ENCODE results near the gene SERGEF.

The SERGEF gene

GRCh38 chr11:17839450-17839849, 173.4 kb downstream of the SERGEF start:
- Histone ChIP-seq H3K27ac (no peak overlapping the region), H3K4me3 (no peak overlapping the region)

GRCh38 chr11:17838102-17838501, 174.7 kb downstream of the SERGEF start:
- H3K4me3 ChIP-seq, result no peak overlapping the region
- no peak overlapping the region for H3K27ac ChIP-seq

GRCh38 chr11:17831883-17832282, 181.0 kb downstream of the SERGEF start:
- H3K27ac ChIP-seq, result no peak overlapping the region
- H3K4me3 ChIP-seq, result no peak overlapping the region

GRCh38 chr11:17831228-17831627, 181.6 kb downstream of the SERGEF start:
- no peak overlapping the region for H3K27ac ChIP-seq
- H3K4me3 ChIP-seq, result no peak overlapping the region

GRCh38 chr11:17828311-17828751, 184.5 kb downstream of the SERGEF start:
- Histone ChIP-seq H3K27ac (peak overlapping the region in 1 of 21 experiments; percentile 7), H3K4me3 (no peak overlapping the region)

GRCh38 chr11:17827006-17827405, 185.8 kb downstream of the SERGEF start:
- Histone ChIP-seq H3K27ac (no peak overlapping the region), H3K4me3 (no peak overlapping the region)

- Histone ChIP-seq H3K27ac (no peak overlapping the region), H3K4me3 (no peak overlapping the region)
Observed at GRCh38 chr11:17822401-17822781, 190.5 kb downstream of the SERGEF start.

GRCh38 chr11:17821648-17822400, 191.0 kb downstream of the SERGEF start:
- Histone ChIP-seq H3K4me3 (no peak overlapping the region), H3K27ac (no peak overlapping the region)

GRCh38 chr11:17816232-17816931, 196.5 kb downstream of the SERGEF start:
- H3K27ac ChIP-seq, result no peak overlapping the region
- H3K4me3 ChIP-seq, result no peak overlapping the region

GRCh38 chr11:17814546-17814945, 198.3 kb downstream of the SERGEF start:
- H3K4me3 ChIP-seq, result no peak overlapping the region
- no peak overlapping the region for H3K27ac ChIP-seq

GRCh38 chr11:17813391-17814059, 199.3 kb downstream of the SERGEF start:
- Histone ChIP-seq H3K4me3 (no peak overlapping the region), H3K27ac (no peak overlapping the region)

GRCh38 chr11:17812865-17813187, 200.0 kb downstream of the SERGEF start:
- H3K4me3 ChIP-seq, result no peak overlapping the region
- H3K27ac ChIP-seq, result no peak overlapping the region

- Histone ChIP-seq H3K27ac (no peak overlapping the region), H3K4me3 (no peak overlapping the region)
Observed at GRCh38 chr11:17812091-17812864, 200.6 kb downstream of the SERGEF start.

- no peak overlapping the region for H3K27ac ChIP-seq
- H3K4me3 ChIP-seq, result no peak overlapping the region
Observed at GRCh38 chr11:17811352-17811751, 201.5 kb downstream of the SERGEF start.

- no peak overlapping the region for H3K27ac ChIP-seq
- no peak overlapping the region for H3K4me3 ChIP-seq
Observed at GRCh38 chr11:17810746-17811145, 202.1 kb downstream of the SERGEF start.

GRCh38 chr11:17810041-17810440, 202.8 kb downstream of the SERGEF start:
- Histone ChIP-seq H3K27ac (no peak overlapping the region), H3K4me3 (no peak overlapping the region)

GRCh38 chr11:17807034-17807433, 205.8 kb downstream of the SERGEF start:
- Histone ChIP-seq H3K4me3 (no peak overlapping the region), H3K27ac (no peak overlapping the region)

GRCh38 chr11:17805873-17806272, 207.0 kb downstream of the SERGEF start:
- H3K27ac ChIP-seq, result no peak overlapping the region
- no peak overlapping the region for H3K4me3 ChIP-seq

GRCh38 chr11:17805043-17805442, 207.8 kb downstream of the SERGEF start:
- no peak overlapping the region for H3K27ac ChIP-seq
- H3K4me3 ChIP-seq, result no peak overlapping the region

GRCh38 chr11:17803754-17804334, 209.0 kb downstream of the SERGEF start:
- Histone ChIP-seq H3K27ac (no peak overlapping the region), H3K4me3 (no peak overlapping the region)
